Measurements from ENCODE around the gene RAX. TPM values are rescaled to one million over a fixed set of nuclear protein-coding genes. Genes with fewer than 3 reads are reported as not detected.

Gene RAX
- polyA plus RNA-seq (ENCODE audit: insufficient read length in 12 of 12) = under 1 TPM in 1 of 12 donors, not detected in 11; 0.21 TPM
- long read RNA-seq, donor 1 = 0 reads
- long read RNA-seq, donor 2 = 0 reads
- long read RNA-seq, donor 3 = 0 reads
- long read RNA-seq, donor 4 = 0 reads
- long read RNA-seq, donor 5 = 0 reads
- long read RNA-seq, donor 6 = 0 reads
- long read RNA-seq, donor 7 = 0 reads
- long read RNA-seq, donor 8 = 0 reads
- long read RNA-seq, donor 9 = 0 reads
- long read RNA-seq, donor 10 = 0 reads
- long read RNA-seq, donor 11 = 0 reads

GRCh38 chr18:59272891-59273758, at the start of gene RAX:
TSS of gene RAX (minus strand) at chr18:59273454. CDS start at chr18:59273206, 248 bp downstream.
- no peak for DNase-seq

GRCh38 chr18:59318460-59319050, 45.3 kb upstream of the RAX start, which contains the start of gene CPLX4:
TSS of gene CPLX4 (minus strand) at chr18:59318649. CDS start at chr18:59318462, 187 bp downstream.
- DNase-seq = no peak

GRCh38 chr18:59311631-59312030, 38.4 kb upstream of the RAX start:
- DNase-seq = no peak

- DNase-seq = no peak
Measured at GRCh38 chr18:59308938-59309260, 35.6 kb upstream of the RAX start.

GRCh38 chr18:59308248-59308937, 35.1 kb upstream of the RAX start:
- peak; percentile 80 for DNase-seq

- no peak for DNase-seq
Measured at GRCh38 chr18:59306640-59307039, 33.4 kb upstream of the RAX start.

- DNase-seq = no peak
Measured at GRCh38 chr18:59305295-59305694, 32.0 kb upstream of the RAX start.

GRCh38 chr18:59303656-59304195, 30.5 kb upstream of the RAX start:
- DNase-seq = no peak

- no peak for DNase-seq
Measured at GRCh38 chr18:59303006-59303405, 29.8 kb upstream of the RAX start.

GRCh38 chr18:59301929-59302328, 28.7 kb upstream of the RAX start:
- no peak for DNase-seq

- DNase-seq = no peak
Measured at GRCh38 chr18:59300676-59301285, 27.5 kb upstream of the RAX start.

- no peak for DNase-seq
Measured at GRCh38 chr18:59298871-59299270, 25.6 kb upstream of the RAX start.

GRCh38 chr18:59293317-59293716, 20.1 kb upstream of the RAX start:
- no peak for DNase-seq

- no peak for DNase-seq
Measured at GRCh38 chr18:59286341-59286740, 13.1 kb upstream of the RAX start.

GRCh38 chr18:59282341-59282740, 9.1 kb upstream of the RAX start:
- DNase-seq = no peak

GRCh38 chr18:59279722-59280121, 6.5 kb upstream of the RAX start:
- DNase-seq = no peak

GRCh38 chr18:59279193-59279592, 5.9 kb upstream of the RAX start:
- DNase-seq = no peak

- no peak for DNase-seq
Measured at GRCh38 chr18:59278793-59279192, 5.5 kb upstream of the RAX start.

GRCh38 chr18:59276047-59276446, 2.8 kb upstream of the RAX start:
- no peak for DNase-seq

GRCh38 chr18:59275406-59275949, 2.2 kb upstream of the RAX start:
- DNase-seq = no peak

GRCh38 chr18:59274533-59274928, 1.3 kb upstream of the RAX start:
- no peak for DNase-seq

All from muscle of arm (tissue), 14 donors.